GM12878 (cell line): ENCODE data around the gene HOXD9. TPM values are rescaled to one million over a fixed set of nuclear protein-coding genes. Genes with fewer than 3 reads are reported as not detected.

Source experiments
- ATAC-seq: fragments of 200-7000 bp; cut with Tn5 transposase; 3 replicates; pipeline ENCODE4 v1.9.1; 2020; ENCODE audit warnings: mild to moderate bottlenecking, moderate library complexity
- BruUV-seq: library from RNA; stranded (reverse); fragments of 400-500 nt; replicated peaks from 2 replicates; lab custom pipeline; 2021; lab: Mats Ljungman, UMichigan
- CTCF ChIA-PET: fragments of 300-600 bp; sonication (Branson Sonifier 250); formaldehyde crosslinking; extraction: SDS; loops from one replicate; lab custom pipeline; 2021; ENCODE audit warnings: inconsistent platforms; lab: Yijun Ruan, JAX
- POLR2A ChIA-PET: fragments of 350-600 bp; formaldehyde crosslinking; extraction: SDS; loops from one replicate; lab custom pipeline; 2021; ENCODE audit warnings: inconsistent platforms; lab: Charles Lee
- RAD21 ChIA-PET: fragments of 300-600 bp; sonication (Branson Sonifier 250); formaldehyde crosslinking; loops from one replicate; lab custom pipeline; 2023; ENCODE audit warnings: antibody characterized with exemption; ENCODE audit not compliant: unreplicated experiment; lab: Charles Lee
- SMC1A ChIA-PET: fragments of 300-600 bp; sonication (Branson Sonifier 250); formaldehyde crosslinking; loops from one replicate; lab custom pipeline; 2023; ENCODE audit not compliant: unreplicated experiment, uncharacterized antibody; lab: Charles Lee
- DNase-seq: peaks from one replicate; pipeline ENCODE4 v3.0.0-alpha.2; 2011; ENCODE audit warnings: low read depth, low spot score
- FAIRE-seq: peaks from 3 replicates; lab custom pipeline; 2011; peaks lifted over from hg19 to GRCh38; lab: Jason Lieb, UNC
- H2AFZ ChIP-seq: 2 replicates; pipeline ENCODE4 v1.6.0; 2011; ENCODE audit warnings: low read depth, low read length, control low read depth; ENCODE audit not compliant: control insufficient read depth
- H3K27ac ChIP-seq: 2 replicates; pipeline ENCODE4 v1.5.1; 2011; ENCODE audit warnings: control low read depth; ENCODE audit not compliant: control insufficient read depth, insufficient read depth
- H3K27me3 ChIP-seq, 2 experiments: replicated peaks in 1 of 2; 2 replicates each; pipeline versions ENCODE4 v1.6.0 to v1.6.1; 2011; ENCODE audit warnings: low read length in 1 of 2; ENCODE audit not compliant: control insufficient read depth in 2 of 2, insufficient read depth in 2 of 2
- H3K36me3 ChIP-seq, 2 experiments: 2 replicates each; pipeline ENCODE4 v1.5.1; 2011; ENCODE audit warnings: low read length in 1 of 2; ENCODE audit not compliant: control insufficient read depth in 2 of 2, insufficient read depth in 2 of 2
- H3K4me1 ChIP-seq: 2 replicates; pipeline ENCODE4 v1.6.1; 2011; ENCODE audit warnings: mild to moderate bottlenecking, low read length, moderate library complexity, mixed read lengths; ENCODE audit not compliant: control insufficient read depth, insufficient read depth
- H3K4me2 ChIP-seq: 2 replicates; pipeline ENCODE4 v1.6.0; 2011; ENCODE audit warnings: control low read depth; ENCODE audit not compliant: control insufficient read depth, insufficient read depth
- H3K4me3 ChIP-seq: fragments of 200-600 bp; sonication (generic); 2 replicates; pipeline ENCODE4 v1.5.1; 2016
- H3K79me2 ChIP-seq: 2 replicates; pipeline ENCODE4 v1.6.0; 2011; ENCODE audit warnings: low read length; ENCODE audit not compliant: control insufficient read depth, insufficient read depth
- H3K9ac ChIP-seq: 2 replicates; pipeline ENCODE4 v1.8.0; 2011; ENCODE audit warnings: low read length, control low read depth, mixed read lengths; ENCODE audit not compliant: control insufficient read depth, insufficient read depth
- H3K9me3 ChIP-seq: replicated peaks from 3 replicates; pipeline ENCODE4 v1.5.1; 2011; ENCODE audit warnings: mild to moderate bottlenecking, low read length; ENCODE audit not compliant: control insufficient read depth, insufficient read depth
- H4K20me1 ChIP-seq: 2 replicates; pipeline ENCODE4 v1.6.0; 2011; ENCODE audit not compliant: control insufficient read depth, insufficient read depth
- BCL11A ChIP-seq: IDR thresholded peaks from 2 replicates; pipeline ENCODE4 v1.6.1; 2011; ENCODE audit warnings: low read depth, low read length
- BCL3 ChIP-seq: IDR thresholded peaks from 2 replicates; pipeline ENCODE4 v1.6.1; 2011; ENCODE audit warnings: borderline replicate concordance, low read depth, mild to moderate bottlenecking, moderate library complexity, low read length; ENCODE audit not compliant: insufficient read depth, poor library complexity, severe bottlenecking
- CREB1 ChIP-seq: IDR thresholded peaks from 2 replicates; pipeline ENCODE4 v1.6.1; 2012; ENCODE audit warnings: low read depth, mild to moderate bottlenecking, inconsistent platforms
- ESRRA ChIP-seq: IDR thresholded peaks from 2 replicates; pipeline ENCODE4 v1.6.1; 2012; ENCODE audit warnings: mild to moderate bottlenecking, low read length, improper control_type of control experiment
- FOXK2 ChIP-seq: fragments of 450-650 bp; IDR thresholded peaks from 2 replicates; pipeline ENCODE4 v1.6.1; 2017; ENCODE audit warnings: mild to moderate bottlenecking, moderate library complexity
- MEF2A ChIP-seq: IDR thresholded peaks from 2 replicates; pipeline ENCODE4 v1.6.1; 2011; ENCODE audit warnings: low read depth, mild to moderate bottlenecking, low read length, moderate library complexity; ENCODE audit not compliant: insufficient read depth
- RAD51 ChIP-seq: fragments of 450-650 bp; IDR thresholded peaks from 2 replicates; pipeline ENCODE4 v1.6.1; 2016; ENCODE audit warnings: moderate library complexity, mild to moderate bottlenecking, inconsistent platforms
- SIN3A ChIP-seq: IDR thresholded peaks from 2 replicates; pipeline ENCODE4 v1.6.1; 2012; ENCODE audit warnings: low read depth, low read length, improper control_type of control experiment
- ZBTB11 ChIP-seq: fragments of 450-650 bp; formaldehyde crosslinking; IDR thresholded peaks from 2 replicates; pipeline ENCODE4 v1.5.0; 2022; ENCODE audit warnings: mild to moderate bottlenecking, missing genetic modification characterization
- WGBS: methylation state at CpG from one replicate; pipeline ENCODE4 v1.1.6; 2016; ENCODE audit warnings: low lambda C conversion rate; ENCODE audit not compliant: insufficient replicate concordance, insufficient coverage; ENCODE audit errors: missing lambda C conversion rate; 5-methylcytosine and 5-hydroxymethylcytosine counted together
- in situ Hi-C: fragments of 300-500 bp; cut with MboI; formaldehyde crosslinking; loops from 9 replicates; pipeline ENCODE4 v1.14.3; 2018; ENCODE audit warnings: mixed read lengths
- intact Hi-C: fragments of 100-400 bp; cut with micrococcal nuclease; formaldehyde crosslinking; loops from one replicate; pipeline ENCODE4 v1.14.2; 2022; ENCODE audit not compliant: unreplicated experiment
- polyA plus RNA-seq, 11 experiments: library from polyadenylated mRNA; depleted of rRNA in 4 of 11; unstranded in 6 of 11; stranded (reverse) in 5 of 11; fragments of >200 nt; fragmentation: Nextera tagmentation in 4 of 11; fragmentation: Illumina TruSeq in 1 of 11; extraction: Ambion mirVana in 4 of 11; extraction: Trizol in 1 of 11; gene quantifications; 1 replicate in 1 of 11; 2 replicates in 10 of 11; pipeline versions ENCODE4 v1.2.1 to v1.2.3, GENCODE V29; 2011 to 2016; ENCODE audit warnings: inconsistent platforms in 2 of 11, missing spikeins in 2 of 11, low read depth in 1 of 11
- total RNA-seq, 4 experiments: library from RNA; depleted of rRNA in 3 of 4; stranded (reverse); fragments of >200 nt in 3 of 4; fragmentation: Illumina TruSeq in 1 of 4; extraction: Trizol in 1 of 4; gene quantifications; 2 replicates each; pipeline versions ENCODE4 v1.2.1 to v1.2.3, GENCODE V29; 2013 to 2021

The HOXD9 gene
- total and polyA plus RNA-seq, 10 of the 15 experiments (the other 5 are each of a cell fraction or from before 2014, with no cell fraction given) = not detected

DNA sequence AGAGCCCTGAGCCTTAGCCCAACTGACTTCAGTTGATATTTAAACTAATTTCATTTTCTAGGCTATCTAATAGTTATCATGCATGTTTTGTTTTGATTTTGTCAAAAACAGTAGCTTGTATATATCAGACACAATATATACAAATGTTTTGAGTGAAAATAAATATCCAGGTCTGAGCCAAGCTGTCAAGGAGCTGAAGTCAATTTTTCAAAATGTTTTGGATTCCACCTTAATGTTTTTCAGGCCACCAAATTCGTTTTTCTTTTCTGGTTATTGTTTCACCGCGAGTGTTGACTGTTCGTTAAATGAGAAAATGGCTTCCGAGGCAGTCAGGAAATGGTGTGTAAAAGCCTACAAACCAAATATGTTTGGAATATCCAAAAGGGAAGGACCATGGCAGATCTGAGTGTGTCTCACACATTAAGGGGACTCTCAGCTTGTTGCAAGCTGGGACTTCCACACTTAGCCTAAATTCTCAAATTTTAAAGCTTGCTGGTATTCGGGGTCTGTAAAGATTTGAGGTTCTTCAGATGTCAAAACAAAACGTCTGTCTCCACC is 20.1 kb upstream of the HOXD9 start:
- intact Hi-C loops (no loop called here), in situ Hi-C loops (no loop called here)
- no peaks in the 10 kb centered on the region for H3K79me2 ChIP-seq
- no peak for TF ChIP-seq BCL3
- no peak for TF ChIP-seq ESRRA
- TF ChIP-seq BCL11A = no peak
- TF ChIP-seq FOXK2 = no peak
- TF ChIP-seq SIN3A = no peak
- TF ChIP-seq CREB1 = no peak
- TF ChIP-seq RAD51 = no peak
- no peak for TF ChIP-seq MEF2A
- no peak for TF ChIP-seq ZBTB11 (CRISPR knock-in tag)
- no TSS peak for BruUV-seq
- ChIA-PET POLR2A (no interaction called here), RAD21 (no interaction called here), CTCF (interaction anchor here (1.0 to 2.6 kb wide), 5 partner anchors 8 to 412 kb away, joined by 3 to 11 read pairs (median 3); no protein-coding TSS in a partner anchor), SMC1A (interaction anchor here (0.6 to 0.9 kb wide), 2 partner anchors 89 to 412 kb away, joined by 3 to 4 read pairs; no protein-coding TSS in a partner anchor)
- H3K9me3 ChIP-seq = peaks cover 3% of the 10 kb centered on the region; the same call in 1 of the 3 replicates
- no peak overlapping the region for H2AFZ ChIP-seq
- H3K4me2 ChIP-seq = no peak overlapping the region
- H3K9ac ChIP-seq = no peak overlapping the region
- WGBS = 31% methylated on average over 7 of the region's 7 CpGs
- ATAC-seq = no peak
- H4K20me1 ChIP-seq = no peaks in the 10 kb centered on the region
- H3K4me3 ChIP-seq = no peak overlapping the region
- no peaks in the 10 kb centered on the region for H3K36me3 ChIP-seq
- no peak for FAIRE-seq
- DNase-seq = no peak
- no peak overlapping the region for H3K27ac ChIP-seq
- no peaks in the 10 kb centered on the region for H3K4me1 ChIP-seq
- H3K27me3 ChIP-seq = peaks cover 18 to 48% of the 10 kb centered on the region in 2 experiments
